GM12892 (cell line): ENCODE results near the gene UCHL1.

ENCODE experiments used
- POLR2A ChIP-seq: IDR thresholded peaks from 2 replicates; pipeline ENCODE4 v1.6.1; 2011; ENCODE audit warnings: low read depth, low read length, control low read depth
- POLR2AphosphoS5 ChIP-seq: IDR thresholded peaks from 2 replicates; pipeline ENCODE4 v1.6.1; 2011; ENCODE audit warnings: low read depth, low read length, control low read depth

DNA sequence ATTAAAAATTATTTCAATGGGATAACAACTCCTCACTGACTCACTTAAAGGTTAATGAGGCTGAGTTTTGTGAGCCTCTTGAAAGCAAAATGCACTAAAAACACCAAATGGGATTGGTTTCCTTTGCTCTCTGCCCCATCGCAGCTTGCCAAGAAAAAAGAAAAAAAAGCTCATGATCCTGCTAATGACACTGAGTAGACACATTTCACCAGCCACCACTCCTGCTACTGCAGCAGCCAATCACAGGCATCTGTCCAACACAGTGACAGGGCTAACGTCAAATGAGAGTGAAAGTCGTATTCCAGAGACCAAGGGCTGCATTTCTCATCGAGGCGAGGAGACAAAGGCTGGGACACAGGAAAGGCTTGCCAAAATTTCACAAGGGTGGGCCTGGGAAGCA is 47.5 kb upstream of the UCHL1 start:
- no peak for TF ChIP-seq POLR2A
- no peak for TF ChIP-seq POLR2AphosphoS5
